Hepatocyte (in vitro differentiated cells): ENCODE measurements around the gene PCDHGC5.

Source experiments
- CTCF ChIP-seq: fragments of 200-600 bp; sonication (generic); IDR thresholded peaks from 2 replicates; pipeline ENCODE4 v1.5.1; 2016; ENCODE audit warnings: antibody characterized with exemption, mild to moderate bottlenecking; ENCODE audit not compliant: poor library complexity
- EZH2 ChIP-seq: fragments of 200-600 bp; sonication (generic); IDR thresholded peaks from 2 replicates; pipeline ENCODE4 v1.6.1; 2016; ENCODE audit warnings: antibody characterized with exemption, mild to moderate bottlenecking, borderline replicate concordance

GRCh38 chr5:141441571-141442170 is 47.2 kb upstream of the PCDHGC5 start:
- TF ChIP-seq CTCF (no peak), EZH2 (no peak)
